ENCODE data around the gene RAB36. TPM values are rescaled to one million over a fixed set of nuclear protein-coding genes. Genes with fewer than 3 reads are reported as not detected.

The RAB36 gene
- total RNA-seq, 1 donor from 2014 or later, result 3.8 TPM

DNA sequence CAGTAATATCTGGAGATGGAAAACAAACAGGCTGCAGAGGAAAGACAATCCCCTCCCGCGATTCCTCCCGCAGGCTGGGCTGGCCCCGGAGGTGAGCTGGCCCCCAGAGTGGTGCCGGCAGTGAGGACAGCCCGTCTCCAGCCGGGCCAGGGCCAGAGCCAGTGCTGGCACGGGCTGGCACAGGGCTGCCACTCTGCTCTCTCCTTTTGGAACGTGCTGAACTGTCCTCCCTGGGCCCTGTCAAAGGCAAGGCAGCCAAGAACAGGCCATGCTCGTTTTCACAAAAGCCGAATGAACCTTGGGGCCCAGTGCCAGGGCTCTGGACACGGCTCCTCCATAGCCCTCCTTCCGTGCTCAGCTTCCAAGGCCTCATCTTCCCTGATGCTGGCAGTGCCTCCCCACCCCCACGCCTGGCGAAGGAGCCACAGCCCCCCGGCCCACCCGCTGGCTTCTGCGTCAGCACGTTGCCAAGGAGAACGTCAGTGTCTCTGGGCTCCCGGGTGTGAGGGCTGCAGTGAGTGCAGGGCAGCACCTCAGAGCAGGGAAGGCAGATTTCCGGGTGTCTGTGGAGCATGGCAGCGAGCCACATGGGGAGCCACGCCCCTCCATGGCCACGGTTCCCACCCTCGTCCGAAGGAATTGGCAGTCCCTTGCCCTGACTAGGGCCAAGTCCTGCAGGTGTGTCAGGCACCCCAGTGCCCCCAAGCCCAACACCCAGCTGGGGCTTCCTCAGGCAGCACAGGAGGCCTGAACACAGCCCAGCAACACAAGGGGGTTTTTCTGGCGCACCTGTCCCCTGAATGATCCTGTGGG, 46.4 kb upstream of the RAB36 start:
- no peaks in the 10 kb centered on the region for H3K9me3 ChIP-seq
- no peaks in the 10 kb centered on the region for H3K36me3 ChIP-seq
- H3K27ac ChIP-seq, result no peak overlapping the region
- intact Hi-C loops (cut with DNase I), result no loop called here
- no peak overlapping the region for H3K4me3 ChIP-seq
- no peaks in the 10 kb centered on the region for H3K27me3 ChIP-seq
- no peak for DNase-seq
- TF ChIP-seq, protein P1, sequence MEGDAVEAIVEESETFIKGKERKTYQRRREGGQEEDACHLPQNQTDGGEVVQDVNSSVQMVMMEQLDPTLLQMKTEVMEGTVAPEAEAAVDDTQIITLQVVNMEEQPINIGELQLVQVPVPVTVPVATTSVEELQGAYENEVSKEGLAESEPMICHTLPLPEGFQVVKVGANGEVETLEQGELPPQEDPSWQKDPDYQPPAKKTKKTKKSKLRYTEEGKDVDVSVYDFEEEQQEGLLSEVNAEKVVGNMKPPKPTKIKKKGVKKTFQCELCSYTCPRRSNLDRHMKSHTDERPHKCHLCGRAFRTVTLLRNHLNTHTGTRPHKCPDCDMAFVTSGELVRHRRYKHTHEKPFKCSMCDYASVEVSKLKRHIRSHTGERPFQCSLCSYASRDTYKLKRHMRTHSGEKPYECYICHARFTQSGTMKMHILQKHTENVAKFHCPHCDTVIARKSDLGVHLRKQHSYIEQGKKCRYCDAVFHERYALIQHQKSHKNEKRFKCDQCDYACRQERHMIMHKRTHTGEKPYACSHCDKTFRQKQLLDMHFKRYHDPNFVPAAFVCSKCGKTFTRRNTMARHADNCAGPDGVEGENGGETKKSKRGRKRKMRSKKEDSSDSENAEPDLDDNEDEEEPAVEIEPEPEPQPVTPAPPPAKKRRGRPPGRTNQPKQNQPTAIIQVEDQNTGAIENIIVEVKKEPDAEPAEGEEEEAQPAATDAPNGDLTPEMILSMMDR (IDR thresholded peaks at IDR 0.05), result no peak
- H3K4me1 ChIP-seq, result peaks cover 7% of the 10 kb centered on the region
- no peak for ATAC-seq

DNA sequence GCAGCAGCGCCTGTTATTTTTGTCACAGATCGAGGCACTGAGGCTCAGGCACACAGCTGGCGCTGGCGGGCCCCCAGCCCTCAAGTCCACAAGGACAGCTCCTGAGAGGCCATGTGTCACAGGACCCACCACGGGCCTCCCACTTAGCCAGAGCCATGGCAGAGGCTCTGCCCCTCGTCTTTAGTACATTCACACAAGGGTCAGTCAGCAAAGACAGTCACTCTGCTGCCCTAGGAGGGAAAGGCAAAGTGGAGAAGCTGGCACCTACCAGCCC, 45.8 kb upstream of the RAB36 start:
- no peak for DNase-seq
- intact Hi-C loops (cut with DNase I), result no loop called here

DNA sequence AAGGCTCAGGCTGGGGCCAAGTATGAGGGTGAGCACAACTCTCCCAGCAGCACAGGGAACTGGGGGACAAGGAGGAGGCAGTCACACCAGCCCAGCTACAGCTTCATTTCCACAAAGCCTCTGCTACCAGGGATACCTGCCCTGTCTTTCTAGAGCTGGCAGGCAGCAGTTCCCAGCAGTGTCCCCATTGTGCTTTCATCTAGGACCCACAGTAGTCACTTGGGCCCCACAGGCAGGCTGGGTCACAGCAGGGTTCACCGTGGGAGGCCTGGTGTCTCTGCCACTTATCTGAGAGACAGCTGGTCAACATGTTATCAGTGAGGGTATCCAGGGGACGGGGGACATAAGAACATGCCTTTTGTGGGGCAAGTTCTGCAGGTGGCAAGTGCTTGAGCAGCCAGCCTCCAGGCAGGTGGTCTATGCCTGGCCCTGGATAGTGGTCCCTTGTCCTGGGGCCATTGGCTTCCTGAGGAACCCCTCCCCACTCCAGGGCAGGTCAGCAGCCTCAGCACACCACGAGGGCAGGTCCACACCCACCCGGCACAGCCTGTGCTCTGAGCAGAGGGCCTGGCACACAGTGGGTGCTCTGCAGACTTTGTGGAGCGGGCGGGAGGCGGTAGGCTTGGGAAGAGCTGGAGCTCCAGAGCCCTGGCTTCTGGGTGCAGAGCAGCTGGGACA, 45.0 kb upstream of the RAB36 start:
- Histone ChIP-seq H3K27me3 (no peaks in the 10 kb centered on the region), H3K36me3 (no peaks in the 10 kb centered on the region), H3K27ac (no peak overlapping the region), H3K4me1 (peaks cover 7% of the 10 kb centered on the region), H3K9me3 (no peaks in the 10 kb centered on the region), H3K4me3 (no peak overlapping the region)
- TF ChIP-seq, protein P1 (IDR thresholded peaks at IDR 0.05), result no peak
- intact Hi-C loops (cut with DNase I), result no loop called here
- no peak for DNase-seq
- no peak for ATAC-seq

More for the DNA sequence above, 45.8 kb upstream of the RAB36 start:
- no peak for ATAC-seq
- Histone ChIP-seq H3K27me3 (no peaks in the 10 kb centered on the region), H3K9me3 (no peaks in the 10 kb centered on the region), H3K4me1 (peaks cover 7% of the 10 kb centered on the region), H3K27ac (no peak overlapping the region), H3K4me3 (no peak overlapping the region), H3K36me3 (no peaks in the 10 kb centered on the region)
- TF ChIP-seq, protein P1 (IDR thresholded peaks at IDR 0.05), result no peak

DNA sequence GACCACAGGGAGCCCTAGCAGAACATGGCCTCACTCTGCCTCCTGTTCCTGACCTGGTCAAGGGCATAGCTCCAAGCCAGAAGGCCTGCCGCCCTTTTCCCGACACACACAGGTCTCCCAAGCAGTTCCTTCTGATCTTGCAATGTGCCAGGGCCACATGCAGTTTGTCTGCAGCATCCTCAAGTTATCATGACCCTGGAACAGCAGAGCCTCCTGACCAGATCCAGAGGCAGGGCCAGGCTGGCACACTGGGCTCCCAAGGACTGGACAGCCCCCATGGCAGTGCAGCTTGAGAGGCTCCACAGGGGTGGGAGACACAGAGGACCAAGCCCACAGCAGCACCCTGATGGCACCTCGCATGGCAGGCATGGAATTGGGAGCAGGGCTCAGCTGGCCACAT, 43.8 kb upstream of the RAB36 start:
- no peak overlapping the region for H3K4me3 ChIP-seq
- H3K4me1 ChIP-seq, result peaks cover 7% of the 10 kb centered on the region
- no peaks in the 10 kb centered on the region for H3K9me3 ChIP-seq
- H3K27me3 ChIP-seq, result no peaks in the 10 kb centered on the region
- intact Hi-C loops (cut with DNase I), result no loop called here
- TF ChIP-seq, protein P1 (IDR thresholded peaks at IDR 0.05), result no peak
- DNase-seq (no peak), ATAC-seq (no peak)
- no peak overlapping the region for H3K27ac ChIP-seq
- no peaks in the 10 kb centered on the region for H3K36me3 ChIP-seq

DNA sequence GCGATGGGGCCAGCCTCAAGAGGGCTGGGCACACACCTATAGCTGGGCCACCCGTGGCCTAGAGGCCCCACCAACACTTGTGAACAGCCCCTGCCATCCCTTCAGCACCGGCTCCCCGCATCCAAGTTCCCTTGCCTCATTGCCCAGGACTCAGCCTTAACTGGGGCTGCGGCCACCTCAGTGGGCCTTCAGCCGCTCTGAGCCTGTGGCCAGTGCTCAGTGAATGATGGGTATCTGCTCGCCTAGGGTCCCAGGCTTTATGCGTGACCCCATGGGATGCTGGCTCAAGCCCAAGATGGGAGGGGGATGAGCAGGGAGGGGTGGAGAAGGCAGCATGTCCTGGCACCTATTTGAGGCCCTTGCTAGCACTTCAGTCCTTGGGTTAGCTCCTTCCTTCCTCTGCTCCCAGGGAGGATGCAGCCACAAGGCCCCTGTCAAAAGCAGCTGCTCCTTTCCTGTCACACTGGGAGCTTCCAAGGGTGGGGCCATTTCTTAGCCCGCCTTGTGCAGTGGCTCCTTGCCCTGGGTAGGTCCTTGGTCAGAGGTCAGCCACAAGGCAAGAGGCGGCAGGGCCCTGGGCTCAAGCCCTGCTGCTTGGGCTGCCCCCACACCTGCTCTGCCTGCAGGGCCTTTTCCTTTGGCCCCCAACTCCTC, 43.1 kb upstream of the RAB36 start:
- DNase-seq, result no peak

More for the DNA sequence above, 43.1 kb upstream of the RAB36 start:
- Histone ChIP-seq H3K27ac (no peak overlapping the region), H3K27me3 (no peaks in the 10 kb centered on the region), H3K4me3 (no peak overlapping the region), H3K36me3 (no peaks in the 10 kb centered on the region), H3K4me1 (peaks cover 7% of the 10 kb centered on the region), H3K9me3 (no peaks in the 10 kb centered on the region)
- TF ChIP-seq, protein P1 (IDR thresholded peaks at IDR 0.05), result no peak
- intact Hi-C loops (cut with DNase I), result no loop called here
- no peak for ATAC-seq
